Measurements from ENCODE around the gene MAGEC2. TPM values are rescaled to one million over a fixed set of nuclear protein-coding genes. Genes with fewer than 3 reads are reported as not detected.

The MAGEC2 gene
- total RNA-seq (not detected in 2 replicates), polyA plus RNA-seq (not detected in 2 replicates), polyA minus RNA-seq (not detected in 2 replicates)
- not detected for total RNA-seq (2013)

GRCh38 chrX:142204522-142205433, at the start of gene MAGEC2:
Gene MAGEC2 (minus strand): TSS chrX:142205290. CDS start chrX:142203987, 1,303 bp downstream.
- H3K9ac ChIP-seq (ENCODE audit: low read length) = no peak within 1 kb of the TSS

More at GRCh38 chrX:142204522-142205433, at the start of gene MAGEC2:
- POLR2A ChIA-PET = no interaction called here
- WGBS (ENCODE audit: insufficient coverage) = 99% methylated on average over 11 of the region's 28 CpGs
- no peaks in the 10 kb centered on the region for H3K4me1 Mint-ChIP-seq
- Histone ChIP-seq H2AFZ (ENCODE audit: insufficient read depth, low read depth, low read length, poor library complexity, severe bottlenecking) (no peak within 1 kb of the TSS), H4K20me1 (ENCODE audit: control insufficient read depth, insufficient read depth, low read length, poor library complexity, severe bottlenecking) (no peaks in the 10 kb centered on the region), H3K79me2 (ENCODE audit: control insufficient read depth, insufficient read depth, low read length) (no peaks in the 10 kb centered on the region), H3K4me1 (ENCODE audit: control insufficient read depth in 2 of 2, insufficient read depth in 2 of 2, low read length in 2 of 2) (no peaks in the 10 kb centered on the region), H3K4me3 (ENCODE audit: control extremely low read depth in 1 of 5, extremely low read depth in 1 of 5, insufficient read depth in 1 of 5, low read depth in 2 of 5, low read length in 4 of 5) (no peak within 1 kb of the TSS), H3K27me3 (replicated peaks in 1 of 4; ENCODE audit: control extremely low read depth in 1 of 4, control insufficient read depth in 3 of 4, insufficient read depth in 4 of 4, low read length in 3 of 4) (no peaks in the 10 kb centered on the region), H3K4me2 (replicated peaks; ENCODE audit: low read depth, low read length, poor library complexity, severe bottlenecking) (no peak within 1 kb of the TSS), H3K9me3 (ENCODE audit: control extremely low read depth in 1 of 3, control insufficient read depth in 2 of 3, insufficient read depth in 1 of 3, low read length in 2 of 3) (peaks cover 0 to 7% (median 0%) of the 10 kb centered on the region in 3 donors), H3K36me3 (replicated peaks in 1 of 2; ENCODE audit: control extremely low read depth in 1 of 2, control insufficient read depth in 1 of 2, extremely low read depth in 1 of 2, insufficient read depth in 2 of 2, low read length in 1 of 2) (no peaks in the 10 kb centered on the region), H3K27ac (ENCODE audit: low read length in 2 of 2) (no peak within 1 kb of the TSS)
- intact Hi-C loops (cut with micrococcal nuclease) = no loop called here
- TF ChIP-seq EZH2 (IDR thresholded peaks at IDR 0.05; ENCODE audit: borderline replicate concordance, insufficient read depth, low read depth, low read length, poor library complexity, severe bottlenecking) (no peak), CTCF (IDR thresholded peaks at IDR 0.05) (no peak)
- H3K9me3 Mint-ChIP-seq (ENCODE audit: insufficient read depth) = peaks cover 3% of the 10 kb centered on the region
- no peak within 1 kb of the TSS for H3K4me3 Mint-ChIP-seq
- no peaks in the 10 kb centered on the region for H3K27me3 Mint-ChIP-seq
- DNase-seq = no peak
- no peak within 1 kb of the TSS for H3K27ac Mint-ChIP-seq
- CTCF ChIA-PET = no interaction called here
- ATAC-seq (ENCODE audit: low read depth) = no peak
